ENCODE results near the gene ADAM8. TPM values are rescaled to one million over a fixed set of nuclear protein-coding genes. Genes with fewer than 3 reads are reported as not detected.

ADAM8 gene
- total RNA-seq, 1 donor from 2014 or later = 6.2 TPM

- Mint-ChIP-seq H3K27ac (no peak overlapping the region), H3K4me1 (ENCODE audit: unreplicated experiment) (no peaks in the 10 kb centered on the region), H3K4me3 (no peak overlapping the region), H3K27me3 (no peaks in the 10 kb centered on the region), H3K9me3 (no peaks in the 10 kb centered on the region), H3K36me3 (peaks cover 11% of the 10 kb centered on the region)
- TF ChIP-seq CTCF (conservative IDR thresholded peaks at IDR 0.05) = no peak
- no peak for DNase-seq (ENCODE audit: extremely low spot score, unreplicated experiment)
Measured at GRCh38 chr10:133293810-133294119, 17.1 kb upstream of the ADAM8 start.

GRCh38 chr10:133292919-133293809 is 16.5 kb upstream of the ADAM8 start:
- H3K36me3 Mint-ChIP-seq = peaks cover 13% of the 10 kb centered on the region
- DNase-seq (ENCODE audit: extremely low spot score, unreplicated experiment) = no peak
- no peaks in the 10 kb centered on the region for H3K27me3 Mint-ChIP-seq
- H3K4me1 Mint-ChIP-seq (ENCODE audit: unreplicated experiment) = no peaks in the 10 kb centered on the region
- no peak overlapping the region for H3K27ac Mint-ChIP-seq
- H3K9me3 Mint-ChIP-seq = no peaks in the 10 kb centered on the region
- no peak overlapping the region for H3K4me3 Mint-ChIP-seq
- no peak for TF ChIP-seq CTCF (conservative IDR thresholded peaks at IDR 0.05)

GRCh38 chr10:133289761-133290160 is 13.1 kb upstream of the ADAM8 start:
- Mint-ChIP-seq H3K27ac (no peak overlapping the region), H3K27me3 (no peaks in the 10 kb centered on the region), H3K4me3 (no peak overlapping the region), H3K36me3 (peaks cover 26% of the 10 kb centered on the region), H3K9me3 (no peaks in the 10 kb centered on the region), H3K4me1 (ENCODE audit: unreplicated experiment) (no peaks in the 10 kb centered on the region)
- DNase-seq (ENCODE audit: extremely low spot score, unreplicated experiment) = no peak
- TF ChIP-seq CTCF (conservative IDR thresholded peaks at IDR 0.05) = no peak

GRCh38 chr10:133287832-133288500 is 11.3 kb upstream of the ADAM8 start:
- no peaks in the 10 kb centered on the region for H3K4me1 Mint-ChIP-seq (ENCODE audit: unreplicated experiment)
- no peaks in the 10 kb centered on the region for H3K9me3 Mint-ChIP-seq
- no peak overlapping the region for H3K27ac Mint-ChIP-seq
- no peak for DNase-seq (ENCODE audit: extremely low spot score, unreplicated experiment)
- peaks cover 28% of the 10 kb centered on the region for H3K36me3 Mint-ChIP-seq
- TF ChIP-seq CTCF (conservative IDR thresholded peaks at IDR 0.05) = no peak
- no peak overlapping the region for H3K4me3 Mint-ChIP-seq
- no peaks in the 10 kb centered on the region for H3K27me3 Mint-ChIP-seq

GRCh38 chr10:133286366-133286765 is 9.7 kb upstream of the ADAM8 start:
- Mint-ChIP-seq H3K4me3 (no peak overlapping the region), H3K4me1 (ENCODE audit: unreplicated experiment) (no peaks in the 10 kb centered on the region), H3K27ac (no peak overlapping the region), H3K9me3 (no peaks in the 10 kb centered on the region), H3K27me3 (no peaks in the 10 kb centered on the region), H3K36me3 (peaks cover 28% of the 10 kb centered on the region)
- DNase-seq (ENCODE audit: extremely low spot score, unreplicated experiment) = no peak
- TF ChIP-seq CTCF (conservative IDR thresholded peaks at IDR 0.05) = no peak
